ENCODE data around the gene C2orf49. TPM values are rescaled to one million over a fixed set of nuclear protein-coding genes. Genes with fewer than 3 reads are reported as not detected.
A peak's percentile ranks its signal among the peaks of the same experiment; 100 is the strongest.

C2orf49 gene
- 34.1 and 35.9 TPM in 2 replicates for polyA plus RNA-seq (2013)

- peak within 1 kb of the TSS; percentile 100 for H3K18ac ChIP-seq (ENCODE audit: low read length)
These were observed at the start of gene C2orf49 for GRCh38 chr2:105337122-105338019. TSS of gene C2orf49 (plus strand) at chr2:105337540. CDS start at chr2:105337588, 48 bp downstream.

DNA sequence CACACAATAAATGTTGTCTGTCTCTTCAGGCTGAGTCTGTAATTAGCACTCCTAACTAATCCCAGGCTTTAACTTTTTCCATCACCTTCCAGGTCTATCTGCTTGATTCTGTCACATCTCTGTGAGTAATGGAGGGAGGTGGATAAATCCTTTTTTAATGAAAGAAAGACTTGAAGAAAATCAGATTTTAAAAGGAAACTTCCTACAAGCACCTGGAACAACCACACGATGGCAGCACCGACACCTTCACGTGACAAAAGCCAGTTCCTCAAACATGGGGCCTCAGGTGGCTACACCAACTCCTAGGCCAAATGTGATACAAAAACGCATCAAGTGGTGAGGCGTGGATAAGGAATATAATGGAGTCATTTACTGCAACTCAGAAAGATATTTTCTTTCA is 49.6 kb upstream of the C2orf49 start:
- Histone ChIP-seq H2AFZ (ENCODE audit: insufficient read depth, low read length, poor library complexity) (no peak overlapping the region), H3K4me2 (ENCODE audit: low read length) (no peak overlapping the region), H3K79me2 (ENCODE audit: control insufficient read depth, insufficient read depth, low read length, poor library complexity) (peaks cover 2% of the 10 kb centered on the region), H4K91ac (ENCODE audit: low read depth, low read length) (peak overlapping the region; percentile 8), H3K4me1 (ENCODE audit: control insufficient read depth in 1 of 2, insufficient read depth in 2 of 2, low read length in 2 of 2) (peaks cover 2 to 7% of the 10 kb centered on the region in 2 experiments), H3K27ac (ENCODE audit: low read depth, low read length) (no peak overlapping the region), H3K27me3 (ENCODE audit: insufficient read depth, low read length) (no peaks in the 10 kb centered on the region), H2BK5ac (ENCODE audit: low read depth, low read length, poor library complexity) (no peak overlapping the region), H3K9me3 (ENCODE audit: insufficient read depth, low read depth, low read length) (no peaks in the 10 kb centered on the region), H3K4ac (ENCODE audit: low read depth, low read length) (no peak overlapping the region), H4K8ac (ENCODE audit: low read depth, low read length) (peak overlapping the region; percentile 35), H2AK5ac (ENCODE audit: low read length) (no peak overlapping the region), H3K14ac (ENCODE audit: low read length) (no peak overlapping the region), H3K23ac (ENCODE audit: low read length) (no peak overlapping the region), H3K4me3 (ENCODE audit: low read depth, low read length) (no peak overlapping the region), H2BK12ac (ENCODE audit: low read length) (peak overlapping the region; percentile 79), H3K9ac (ENCODE audit: low read length) (no peak overlapping the region), H3K36me3 (ENCODE audit: control insufficient read depth in 1 of 2, insufficient read depth in 2 of 2, low read length in 2 of 2) (peaks cover 4 to 23% of the 10 kb centered on the region in 2 experiments), H3K79me1 (ENCODE audit: low read length) (no peaks in the 10 kb centered on the region), H4K12ac (ENCODE audit: low read depth, low read length) (no peak overlapping the region), H2BK120ac (ENCODE audit: insufficient read depth, low read length, poor library complexity) (peak overlapping the region; percentile 2), H3K18ac (ENCODE audit: low read length) (peak overlapping the region; percentile 61)
- no CpG with 5 or more reads among the region's 5 CpGs for WGBS (ENCODE audit: extremely low coverage, insufficient coverage, insufficient read length)
- DNase-seq: peak; percentile 43 to 69

More at GRCh38 chr2:105337122-105338019, at the start of gene C2orf49:
- Histone ChIP-seq H3K36me3 (ENCODE audit: control insufficient read depth in 1 of 2, insufficient read depth in 2 of 2, low read length in 2 of 2) (peaks cover 4 to 15% of the 10 kb centered on the region in 2 experiments), H3K4me3 (ENCODE audit: low read depth, low read length) (peak within 1 kb of the TSS; percentile 89), H3K9ac (ENCODE audit: low read length) (peak within 1 kb of the TSS; percentile 89), H3K4ac (ENCODE audit: low read depth, low read length) (peak within 1 kb of the TSS; percentile 99), H3K27ac (ENCODE audit: low read depth, low read length) (peak within 1 kb of the TSS; percentile 91), H4K12ac (ENCODE audit: low read depth, low read length) (peak within 1 kb of the TSS; percentile 100), H2BK12ac (ENCODE audit: low read length) (peak within 1 kb of the TSS; percentile 85), H3K4me1 (ENCODE audit: control insufficient read depth in 1 of 2, insufficient read depth in 2 of 2, low read length in 2 of 2) (peaks cover 0 to 1% of the 10 kb centered on the region in 2 experiments), H2AK5ac (ENCODE audit: low read length) (peak within 1 kb of the TSS; percentile 78), H3K23ac (ENCODE audit: low read length) (no peak within 1 kb of the TSS), H2BK5ac (ENCODE audit: low read depth, low read length, poor library complexity) (peak within 1 kb of the TSS; percentile 100), H3K27me3 (ENCODE audit: insufficient read depth, low read length) (no peaks in the 10 kb centered on the region), H2BK120ac (ENCODE audit: insufficient read depth, low read length, poor library complexity) (peak within 1 kb of the TSS; percentile 100), H3K79me2 (ENCODE audit: control insufficient read depth, insufficient read depth, low read length, poor library complexity) (peaks cover 8% of the 10 kb centered on the region), H3K14ac (ENCODE audit: low read length) (peak within 1 kb of the TSS; percentile 100), H3K9me3 (ENCODE audit: insufficient read depth, low read depth, low read length) (no peaks in the 10 kb centered on the region), H3K4me2 (ENCODE audit: low read length) (peak within 1 kb of the TSS; percentile 93), H4K8ac (ENCODE audit: low read depth, low read length) (peak within 1 kb of the TSS; percentile 100), H3K79me1 (ENCODE audit: low read length) (peaks cover 7% of the 10 kb centered on the region), H2AFZ (ENCODE audit: insufficient read depth, low read length, poor library complexity) (peak within 1 kb of the TSS; percentile 100), H4K91ac (ENCODE audit: low read depth, low read length) (peak within 1 kb of the TSS; percentile 100)
- WGBS (ENCODE audit: extremely low coverage, insufficient coverage, insufficient read length): no CpG with 5 or more reads among the region's 58 CpGs
- peak; percentile 79 to 89 for DNase-seq

DNA sequence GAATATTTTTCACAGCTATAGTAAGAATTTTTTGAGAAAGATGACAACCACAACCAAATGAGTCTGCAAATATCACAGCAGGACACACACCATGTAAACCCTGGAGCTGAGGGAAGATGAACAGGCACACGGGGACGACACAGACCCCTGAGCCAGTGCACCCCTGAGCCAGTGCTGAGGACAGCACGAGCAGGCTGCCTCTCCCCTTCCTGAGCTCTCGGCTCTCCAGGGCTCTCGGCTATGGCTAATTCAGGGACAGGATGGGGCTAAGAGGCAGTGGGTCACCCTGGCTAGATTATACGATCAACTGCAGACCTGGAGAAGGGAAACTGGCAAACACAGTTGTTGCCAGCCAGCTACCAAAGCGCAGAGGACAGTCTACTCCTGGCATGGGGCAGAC is 49.2 kb upstream of the C2orf49 start:
- Histone ChIP-seq H3K4ac (ENCODE audit: low read depth, low read length) (no peak overlapping the region), H3K9me3 (ENCODE audit: insufficient read depth, low read depth, low read length) (no peaks in the 10 kb centered on the region), H4K12ac (ENCODE audit: low read depth, low read length) (no peak overlapping the region), H3K27me3 (ENCODE audit: insufficient read depth, low read length) (no peaks in the 10 kb centered on the region), H3K4me1 (ENCODE audit: control insufficient read depth in 1 of 2, insufficient read depth in 2 of 2, low read length in 2 of 2) (peaks cover 2 to 7% of the 10 kb centered on the region in 2 experiments), H3K79me1 (ENCODE audit: low read length) (no peaks in the 10 kb centered on the region), H2AK5ac (ENCODE audit: low read length) (peak overlapping the region; percentile 66), H3K27ac (ENCODE audit: low read depth, low read length) (no peak overlapping the region), H4K8ac (ENCODE audit: low read depth, low read length) (peak overlapping the region; percentile 61), H3K18ac (ENCODE audit: low read length) (peak overlapping the region; percentile 16), H2BK12ac (ENCODE audit: low read length) (peak overlapping the region; percentile 11), H3K23ac (ENCODE audit: low read length) (no peak overlapping the region), H3K4me2 (ENCODE audit: low read length) (no peak overlapping the region), H3K4me3 (ENCODE audit: low read depth, low read length) (no peak overlapping the region), H2BK120ac (ENCODE audit: insufficient read depth, low read length, poor library complexity) (no peak overlapping the region), H3K36me3 (ENCODE audit: control insufficient read depth in 1 of 2, insufficient read depth in 2 of 2, low read length in 2 of 2) (peaks cover 4 to 23% of the 10 kb centered on the region in 2 experiments), H2BK5ac (ENCODE audit: low read depth, low read length, poor library complexity) (no peak overlapping the region), H3K9ac (ENCODE audit: low read length) (peak overlapping the region; percentile 31), H3K14ac (ENCODE audit: low read length) (peak overlapping the region; percentile 53), H3K79me2 (ENCODE audit: control insufficient read depth, insufficient read depth, low read length, poor library complexity) (peaks cover 2% of the 10 kb centered on the region), H2AFZ (ENCODE audit: insufficient read depth, low read length, poor library complexity) (no peak overlapping the region), H4K91ac (ENCODE audit: low read depth, low read length) (peak overlapping the region; percentile 3)
- DNase-seq: no peak
- WGBS (ENCODE audit: extremely low coverage, insufficient coverage, insufficient read length): no CpG with 5 or more reads among the region's 7 CpGs

DNA sequence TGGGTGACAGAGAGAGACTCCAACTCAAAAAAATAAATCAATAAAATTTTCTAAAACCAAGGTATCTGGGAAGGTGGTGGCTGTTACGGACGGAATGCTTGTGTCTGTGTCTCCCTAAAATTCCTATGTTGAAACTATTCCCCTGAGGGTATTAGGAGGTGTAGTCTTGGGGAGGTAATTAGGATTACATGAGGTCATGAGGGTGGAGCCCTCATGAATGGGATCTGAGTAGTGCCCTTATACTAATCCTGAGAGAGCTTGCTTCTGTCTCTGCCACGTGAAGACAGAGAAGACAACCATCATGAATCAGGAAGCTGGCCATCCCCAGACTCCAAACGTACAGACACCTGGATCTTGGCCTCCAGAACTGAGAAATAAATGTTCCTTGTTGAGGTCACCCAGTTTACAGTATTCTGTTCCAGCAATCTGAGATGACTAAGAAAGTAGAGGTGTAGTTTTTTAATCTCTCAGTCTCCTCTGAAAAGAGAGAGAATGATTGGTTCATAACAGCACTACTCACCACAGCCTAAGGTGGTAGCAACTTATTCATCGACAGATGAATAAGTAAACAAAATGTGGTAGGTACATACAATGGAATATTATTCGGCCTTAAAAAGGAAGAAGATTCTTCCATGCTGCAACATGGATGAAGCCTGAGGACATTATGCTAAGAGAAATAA is 46.2 kb upstream of the C2orf49 start:
- no peaks in the 10 kb centered on the region for H3K27me3 ChIP-seq (ENCODE audit: insufficient read depth, low read length)
- no peaks in the 10 kb centered on the region for H3K79me1 ChIP-seq (ENCODE audit: low read length)
- no peak overlapping the region for H3K9ac ChIP-seq (ENCODE audit: low read length)
- no CpG with 5 or more reads among the region's 6 CpGs for WGBS (ENCODE audit: extremely low coverage, insufficient coverage, insufficient read length)
- DNase-seq: peak; percentile 39 to 73
- H3K4me2 ChIP-seq (ENCODE audit: low read length): no peak overlapping the region
- H3K4ac ChIP-seq (ENCODE audit: low read depth, low read length): no peak overlapping the region
- H3K9me3 ChIP-seq (ENCODE audit: insufficient read depth, low read depth, low read length): no peaks in the 10 kb centered on the region
- peaks cover 2% of the 10 kb centered on the region for H3K79me2 ChIP-seq (ENCODE audit: control insufficient read depth, insufficient read depth, low read length, poor library complexity)
- H3K4me1 ChIP-seq (ENCODE audit: control insufficient read depth in 1 of 2, insufficient read depth in 2 of 2, low read length in 2 of 2): peaks cover 4 to 17% of the 10 kb centered on the region in 2 experiments
- no peak overlapping the region for H4K91ac ChIP-seq (ENCODE audit: low read depth, low read length)
- H3K4me3 ChIP-seq (ENCODE audit: low read depth, low read length): no peak overlapping the region
- no peak overlapping the region for H4K8ac ChIP-seq (ENCODE audit: low read depth, low read length)
- H2AK5ac ChIP-seq (ENCODE audit: low read length): no peak overlapping the region
- no peak overlapping the region for H2AFZ ChIP-seq (ENCODE audit: insufficient read depth, low read length, poor library complexity)
- no peak overlapping the region for H3K23ac ChIP-seq (ENCODE audit: low read length)
- peaks cover 4 to 10% of the 10 kb centered on the region in 2 experiments for H3K36me3 ChIP-seq (ENCODE audit: control insufficient read depth in 1 of 2, insufficient read depth in 2 of 2, low read length in 2 of 2)
- no peak overlapping the region for H2BK120ac ChIP-seq (ENCODE audit: insufficient read depth, low read length, poor library complexity)
- H2BK12ac ChIP-seq (ENCODE audit: low read length): no peak overlapping the region
- no peak overlapping the region for H4K12ac ChIP-seq (ENCODE audit: low read depth, low read length)
- no peak overlapping the region for H2BK5ac ChIP-seq (ENCODE audit: low read depth, low read length, poor library complexity)
- no peak overlapping the region for H3K27ac ChIP-seq (ENCODE audit: low read depth, low read length)
- H3K14ac ChIP-seq (ENCODE audit: low read length): no peak overlapping the region
- H3K18ac ChIP-seq (ENCODE audit: low read length): no peak overlapping the region
